LoVo (cell line): ENCODE results near the gene PRR5L.

Experiments
- DNase-seq: peaks from one replicate; pipeline ENCODE4 v3.0.0-alpha.2; 2016; ENCODE audit warnings: low spot score

The PRR5L gene

DNA sequence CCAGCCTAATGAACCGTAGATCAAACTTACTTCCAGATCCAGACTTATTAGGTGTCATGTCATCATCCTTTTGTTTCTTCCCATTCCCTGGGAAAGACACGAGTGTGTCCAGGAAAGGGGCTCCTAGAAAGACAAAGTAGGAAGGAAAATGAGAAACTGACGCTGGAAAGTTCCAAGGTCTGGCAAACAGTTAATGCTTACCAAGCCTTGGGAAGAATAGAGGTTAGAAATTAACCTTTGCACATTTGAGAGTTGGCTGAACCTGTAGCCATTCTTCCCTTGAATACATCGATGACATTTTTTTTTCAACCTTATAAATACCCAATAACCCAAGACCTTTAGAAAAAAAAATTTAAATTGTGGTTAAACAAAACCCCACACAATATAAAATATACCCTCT, 136.7 kb downstream of the PRR5L start:
- DNase-seq, result no peak

DNA sequence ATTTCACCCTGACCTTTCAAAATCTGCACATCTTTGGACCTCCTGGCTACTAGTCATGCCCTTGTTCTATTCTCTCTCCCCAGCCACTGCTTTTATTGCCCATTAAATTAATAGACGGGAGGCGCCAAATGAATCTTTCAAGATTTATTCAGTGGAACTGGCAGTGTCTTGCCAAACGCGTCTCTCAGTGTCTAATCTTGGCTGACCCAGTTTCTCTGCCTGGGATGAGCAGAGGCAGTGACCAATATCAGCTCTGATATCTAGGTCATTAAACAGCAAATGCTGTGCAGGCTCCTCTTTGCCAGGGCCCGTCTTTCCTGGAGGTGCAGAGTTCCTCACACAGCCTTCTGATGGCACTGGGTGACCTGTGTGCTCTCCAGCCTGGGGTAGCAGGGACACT, 140.0 kb downstream of the PRR5L start:
- no peak for DNase-seq

DNA sequence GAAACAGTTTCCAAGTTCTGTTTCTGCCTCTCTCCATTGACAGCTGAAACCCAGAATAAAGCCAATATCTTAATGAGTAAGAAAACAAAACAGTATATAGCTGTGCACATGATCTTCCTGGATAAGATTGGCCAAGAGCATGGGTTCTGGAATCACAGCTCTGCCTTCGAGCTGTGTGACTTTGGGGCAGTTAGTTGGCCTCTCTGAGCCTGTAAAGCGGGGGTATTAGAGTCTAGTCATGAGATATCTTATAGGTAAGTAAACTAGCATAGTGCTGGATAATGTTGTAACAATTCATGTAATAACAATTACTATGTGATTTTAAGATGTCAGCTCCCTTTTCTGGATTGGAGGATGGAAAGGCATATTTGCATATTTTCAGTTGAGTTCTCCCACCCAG, 140.5 kb downstream of the PRR5L start:
- no peak for DNase-seq

DNA sequence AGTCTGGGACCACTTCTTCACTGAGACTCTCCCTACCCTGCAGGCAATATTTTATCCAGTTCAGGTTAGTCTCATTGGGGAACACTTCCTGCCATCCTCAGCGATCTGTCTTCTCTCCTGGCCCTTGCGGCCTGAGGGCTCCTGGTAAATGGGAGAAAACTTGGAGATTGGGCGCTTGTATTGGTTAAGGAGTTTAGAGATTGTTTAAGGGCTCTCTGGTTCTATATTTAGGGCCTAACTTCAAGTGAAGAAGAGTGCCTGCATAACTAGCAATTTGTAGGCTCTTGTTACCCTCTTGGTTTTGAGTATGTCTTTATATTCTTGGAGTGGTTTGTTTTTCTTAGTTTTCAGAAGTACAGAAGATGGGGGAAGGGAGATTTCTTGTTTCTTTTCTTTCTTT, 141.3 kb downstream of the PRR5L start:
- DNase-seq, result no peak

DNA sequence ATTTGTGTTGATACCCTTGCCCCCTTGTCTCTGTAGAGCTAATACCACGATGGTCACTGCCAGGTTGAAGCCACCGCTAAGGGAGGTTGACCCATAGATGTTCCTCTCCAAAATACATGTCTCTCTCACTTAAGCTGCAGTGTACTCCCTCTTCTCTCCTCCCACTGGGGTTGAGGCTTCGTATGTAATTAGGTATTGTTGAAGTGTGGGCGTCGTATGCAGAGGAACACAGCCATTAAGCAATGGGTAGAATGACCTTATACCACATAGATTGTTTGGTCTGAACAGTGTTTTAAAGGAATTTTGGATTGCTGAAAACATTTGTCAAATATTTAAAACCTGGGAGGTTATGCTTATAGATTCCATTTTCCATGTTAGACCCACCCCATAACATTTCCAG, 142.0 kb downstream of the PRR5L start:
- no peak for DNase-seq

DNA sequence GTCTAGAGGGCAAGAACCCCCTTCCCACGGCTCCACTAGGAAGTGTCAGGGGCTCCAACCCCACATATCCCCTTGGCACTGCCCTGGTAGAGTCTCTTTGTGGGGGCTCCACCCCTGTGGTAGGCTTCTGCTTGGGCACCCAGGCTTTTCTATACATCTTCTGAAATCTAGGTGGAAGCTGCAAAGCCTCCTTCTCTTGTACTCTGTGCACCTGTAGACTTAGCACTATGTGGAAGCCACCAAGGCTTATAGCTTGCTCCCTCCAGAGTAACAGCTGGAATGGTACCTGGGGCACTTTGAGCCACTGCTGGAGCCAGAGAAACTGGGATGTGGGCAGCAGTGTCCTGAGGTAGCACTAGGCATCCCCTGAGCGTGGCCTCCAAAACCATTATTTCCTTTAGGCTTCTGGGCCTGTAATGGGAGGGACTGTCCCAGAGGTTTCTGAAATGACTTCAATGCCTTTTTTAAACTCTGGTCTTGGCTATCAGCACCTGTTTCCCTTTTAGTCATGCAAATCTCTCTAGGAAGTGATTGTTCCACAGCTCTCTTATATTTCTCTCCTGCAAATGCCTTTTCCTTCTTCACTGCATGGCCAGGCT, 145.6 kb downstream of the PRR5L start:
- DNase-seq, result no peak

DNA sequence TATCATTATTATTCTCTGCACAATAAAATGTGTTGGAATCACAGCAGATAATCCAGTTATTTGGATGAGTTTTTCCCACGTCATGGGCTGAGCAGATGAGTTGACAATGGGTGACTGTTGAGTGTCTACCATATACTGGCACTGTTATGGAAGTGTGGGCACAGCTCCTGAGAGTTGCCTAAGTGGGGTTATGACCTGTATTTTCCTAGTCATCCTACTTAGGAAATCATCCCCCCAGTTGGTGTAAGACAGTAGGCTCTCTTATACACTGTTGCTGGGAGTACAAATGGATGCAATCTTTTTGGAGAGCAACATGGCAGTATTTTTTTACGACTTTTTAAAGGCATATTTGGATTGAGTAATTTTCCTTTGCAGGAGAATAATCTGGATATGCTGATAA, 147.6 kb downstream of the PRR5L start:
- no peak for DNase-seq

DNA sequence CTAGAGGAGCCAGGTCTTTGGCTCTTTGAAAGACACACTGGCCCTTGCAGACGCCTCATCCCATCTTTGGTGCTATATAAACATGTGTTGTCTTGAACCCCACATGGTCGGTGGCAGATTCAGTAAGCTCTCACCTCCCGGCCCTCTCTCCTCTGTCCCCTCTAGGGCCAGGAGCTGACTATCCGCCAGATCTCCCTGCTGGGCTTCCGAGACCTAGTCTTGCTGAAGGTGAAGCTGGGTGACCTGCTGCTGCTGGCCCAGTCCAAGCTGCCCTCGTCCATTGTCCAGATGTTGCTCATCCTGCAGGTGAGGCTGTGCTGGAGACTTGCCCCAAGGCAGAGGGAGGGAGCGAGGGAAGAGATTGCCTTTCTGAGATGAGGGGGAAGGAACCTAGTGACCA, 150.0 kb downstream of the PRR5L start:
- DNase-seq, result no peak

DNA sequence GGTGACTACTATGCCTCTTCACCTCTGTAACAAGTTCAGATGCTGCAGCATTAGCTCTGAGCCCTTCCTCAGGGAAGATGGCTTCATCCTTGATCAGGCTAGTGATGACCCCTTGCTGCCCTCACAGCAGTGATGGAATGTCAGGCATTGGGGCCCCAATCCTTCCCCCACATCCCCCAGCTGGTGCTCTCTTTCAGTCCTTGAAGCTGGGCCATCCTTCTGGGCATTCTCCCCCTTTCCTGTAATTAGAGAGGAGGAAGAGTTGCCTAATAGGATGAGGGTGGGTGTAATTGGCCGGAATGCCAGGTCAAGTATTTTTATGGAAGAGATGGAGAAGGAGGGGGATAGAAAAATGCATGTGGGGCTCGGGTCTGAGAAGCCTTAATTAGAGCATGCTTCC, 151.4 kb downstream of the PRR5L start:
- DNase-seq, result no peak

DNA sequence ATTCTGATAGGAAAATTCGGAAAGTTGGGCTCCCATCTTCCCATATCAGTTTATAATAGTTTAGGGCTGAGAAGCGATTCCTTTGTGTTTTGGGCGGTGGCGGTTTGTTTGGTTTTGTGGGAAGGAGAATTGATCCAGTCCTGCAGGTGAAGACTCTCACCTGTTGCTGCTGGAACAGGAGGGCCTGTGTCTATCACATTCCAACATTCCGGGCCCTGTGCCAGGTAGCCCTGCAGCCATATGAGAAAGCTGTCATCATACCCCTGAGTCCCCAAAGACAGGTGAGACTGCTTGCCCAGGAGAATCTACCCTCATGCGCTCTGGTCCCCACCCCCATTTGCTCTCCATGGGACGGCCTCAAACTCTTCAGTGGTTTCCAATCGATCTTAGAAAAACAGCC, 151.9 kb downstream of the PRR5L start:
- DNase-seq, result peak; percentile 48

DNA sequence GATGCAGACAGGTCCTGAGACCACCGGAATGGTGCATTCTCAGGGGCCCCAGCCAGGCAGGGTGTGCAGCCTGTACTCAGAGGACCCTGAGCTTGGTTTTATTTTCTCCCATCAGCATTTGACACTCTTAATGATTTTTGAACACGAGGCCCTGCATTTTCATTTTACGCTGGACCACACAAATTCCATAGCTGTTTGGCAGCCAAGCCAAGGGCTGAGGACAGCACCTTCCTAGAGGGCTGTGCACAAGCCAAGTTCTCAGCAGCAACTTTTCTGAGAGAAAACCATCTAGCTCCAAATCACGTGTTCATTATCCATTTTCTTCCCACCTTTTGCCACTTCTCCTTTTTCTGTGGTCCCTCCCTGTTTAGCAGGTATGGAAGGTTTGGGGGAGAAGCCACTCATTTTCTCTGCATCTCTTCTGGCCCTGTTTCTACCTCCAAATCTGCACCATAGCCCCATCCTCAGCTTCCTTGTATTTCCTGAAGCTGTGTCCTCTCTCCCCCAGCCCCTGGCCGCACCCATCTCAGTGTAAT, 153.5 kb downstream of the PRR5L start:
- DNase-seq, result no peak

DNA sequence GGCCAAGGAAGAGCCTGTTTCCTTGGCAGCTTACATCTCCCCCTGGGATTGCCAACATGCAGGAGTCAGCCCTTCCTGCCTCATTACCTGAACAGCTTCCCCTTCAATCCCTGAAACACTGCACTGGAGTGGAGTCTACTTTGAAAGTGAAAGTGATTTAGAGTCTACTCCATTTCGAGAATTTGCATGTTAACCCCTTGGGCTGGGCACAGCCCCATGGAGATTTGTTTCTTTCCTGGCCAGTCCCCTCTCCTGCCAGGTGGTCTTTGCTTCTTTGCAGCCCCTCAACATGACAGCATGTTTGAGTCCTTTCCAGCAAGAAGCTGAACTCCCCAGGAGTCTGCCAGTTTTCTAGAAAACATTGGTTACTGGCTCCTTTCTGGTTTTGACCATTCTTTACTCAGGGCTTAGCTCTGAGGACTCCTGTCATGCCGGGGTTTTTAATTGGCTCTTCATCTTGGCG, 154.1 kb downstream of the PRR5L start:
- no peak for DNase-seq

DNA sequence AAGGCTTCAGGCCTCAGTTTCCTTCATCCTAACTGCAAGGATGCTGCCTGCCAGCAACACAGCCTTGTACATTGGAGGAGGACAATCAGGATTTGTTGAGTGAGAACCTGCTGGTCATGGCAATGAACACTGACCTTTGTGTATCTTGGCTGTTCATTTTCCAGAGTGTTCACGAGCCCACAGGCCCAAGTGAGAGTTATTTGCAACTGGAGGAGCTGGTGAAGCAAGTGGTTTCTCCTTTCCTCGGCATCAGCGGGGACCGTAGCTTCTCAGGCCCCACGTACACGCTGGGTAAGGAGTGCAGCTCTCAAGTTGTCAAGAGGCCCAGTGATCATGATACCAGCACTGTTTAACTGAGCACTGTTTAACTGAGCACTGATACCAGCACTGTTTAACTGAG, 155.0 kb downstream of the PRR5L start:
- DNase-seq, result no peak

DNA sequence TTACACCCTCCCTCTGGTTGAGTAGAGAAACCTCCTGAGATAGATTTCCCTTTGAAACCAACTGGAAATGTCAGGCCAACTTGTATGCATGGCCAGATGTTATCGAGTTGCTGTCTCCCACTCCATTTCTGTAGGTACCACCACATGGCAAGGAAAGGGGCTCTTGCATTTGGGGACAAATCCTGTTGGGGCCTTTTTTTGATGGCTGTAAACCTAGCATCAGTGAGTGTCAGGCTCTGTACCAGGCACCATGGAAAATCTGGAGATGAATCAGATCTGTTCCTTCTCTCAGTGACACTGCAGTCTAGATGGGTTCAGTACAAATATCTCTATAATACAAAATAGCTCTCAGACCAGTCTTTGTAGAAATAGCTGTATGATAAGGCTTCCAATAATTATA, 155.6 kb downstream of the PRR5L start:
- no peak for DNase-seq

DNA sequence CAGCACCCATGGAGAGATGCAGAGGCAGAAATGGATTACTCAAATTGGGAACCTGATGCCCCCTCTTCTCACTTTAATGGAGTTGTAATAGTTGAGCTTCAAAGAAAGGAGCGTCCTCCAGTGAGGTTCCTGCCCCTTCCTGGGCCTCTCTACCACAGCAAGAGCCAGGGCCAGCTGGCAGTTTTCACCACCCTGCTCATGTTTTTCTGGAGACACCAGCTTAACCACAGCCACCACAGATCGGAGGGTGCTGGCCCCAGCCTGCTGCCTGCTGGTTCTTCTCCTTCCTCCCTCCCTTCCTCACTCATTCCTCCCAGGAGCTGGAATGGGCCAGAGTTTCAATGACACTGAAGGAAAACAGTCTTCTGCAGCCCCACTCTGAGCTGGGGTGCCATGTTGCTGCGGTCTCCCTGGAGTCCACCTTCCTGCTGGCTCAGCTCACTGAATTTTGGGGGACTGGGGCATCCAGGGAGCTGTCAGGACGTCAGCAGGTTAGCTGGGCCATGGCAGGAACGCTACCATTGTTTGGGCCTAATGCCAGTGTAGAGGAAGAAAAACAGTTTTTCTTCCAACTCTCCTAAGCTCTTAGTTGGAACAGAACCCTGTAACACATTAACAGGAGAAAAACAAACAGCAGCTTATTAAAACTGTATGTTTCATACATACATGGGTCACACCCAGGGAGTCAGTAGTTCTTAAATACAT, 156.3 kb downstream of the PRR5L start:
- DNase-seq, result no peak

DNA sequence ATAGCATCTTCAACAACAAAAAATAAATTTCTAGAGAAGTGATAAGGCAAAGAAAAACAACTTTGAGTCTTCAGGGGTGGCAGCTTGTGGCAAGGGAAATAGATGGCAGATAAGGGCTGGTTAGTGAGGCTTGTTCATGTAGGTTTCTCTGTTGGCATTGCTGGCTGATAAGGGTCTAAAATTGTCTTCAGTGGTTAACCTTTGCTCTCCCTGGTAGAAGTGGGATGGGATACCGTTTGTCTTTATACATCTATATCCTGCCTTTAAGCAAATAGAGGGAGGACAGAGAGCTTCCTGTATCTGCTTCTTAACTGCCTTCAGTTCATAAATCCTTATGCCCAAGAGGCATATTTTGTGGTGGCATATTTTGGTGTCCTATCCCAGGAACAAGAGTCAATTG, 156.9 kb downstream of the PRR5L start:
- DNase-seq, result no peak

DNA sequence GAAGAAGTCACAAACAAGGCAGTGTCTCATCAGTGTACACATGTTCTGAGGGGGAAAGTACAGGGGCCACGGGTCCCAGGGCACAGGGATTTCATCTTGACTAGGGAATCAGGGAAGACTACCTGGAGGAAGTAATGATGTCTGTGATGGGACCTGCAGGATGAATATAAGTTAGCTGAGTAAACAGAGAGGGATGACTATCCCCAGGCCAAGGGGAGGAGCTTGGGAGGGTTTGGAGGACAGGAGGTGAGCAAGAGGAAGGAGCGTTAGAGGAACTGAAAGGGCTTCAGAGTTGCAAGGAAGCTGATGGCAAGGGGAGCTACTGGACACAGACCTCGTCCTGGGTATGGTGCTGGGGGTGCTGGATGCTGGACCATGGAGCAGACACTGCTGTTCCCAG, 157.6 kb downstream of the PRR5L start:
- no peak for DNase-seq

DNA sequence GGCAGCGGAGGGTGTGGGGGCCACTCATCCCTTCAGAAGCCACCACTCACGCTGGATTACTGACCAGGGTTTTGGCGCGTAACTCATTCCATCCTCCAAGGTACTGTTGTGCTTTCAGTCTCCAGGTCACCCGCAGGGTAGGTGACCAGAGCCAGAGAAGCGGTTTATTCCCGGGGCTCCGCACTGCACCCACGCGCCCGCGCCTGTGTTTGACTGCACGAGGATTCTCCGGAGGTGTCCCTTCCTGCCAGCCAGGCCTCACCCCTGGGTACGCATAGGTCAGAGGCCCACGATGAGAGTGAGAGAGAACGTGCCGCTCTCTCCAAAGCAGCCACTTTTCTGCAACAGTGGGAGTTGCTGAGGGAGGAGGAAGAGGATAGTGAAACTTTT, 158.5 kb downstream of the PRR5L start:
- DNase-seq, result no peak

DNA sequence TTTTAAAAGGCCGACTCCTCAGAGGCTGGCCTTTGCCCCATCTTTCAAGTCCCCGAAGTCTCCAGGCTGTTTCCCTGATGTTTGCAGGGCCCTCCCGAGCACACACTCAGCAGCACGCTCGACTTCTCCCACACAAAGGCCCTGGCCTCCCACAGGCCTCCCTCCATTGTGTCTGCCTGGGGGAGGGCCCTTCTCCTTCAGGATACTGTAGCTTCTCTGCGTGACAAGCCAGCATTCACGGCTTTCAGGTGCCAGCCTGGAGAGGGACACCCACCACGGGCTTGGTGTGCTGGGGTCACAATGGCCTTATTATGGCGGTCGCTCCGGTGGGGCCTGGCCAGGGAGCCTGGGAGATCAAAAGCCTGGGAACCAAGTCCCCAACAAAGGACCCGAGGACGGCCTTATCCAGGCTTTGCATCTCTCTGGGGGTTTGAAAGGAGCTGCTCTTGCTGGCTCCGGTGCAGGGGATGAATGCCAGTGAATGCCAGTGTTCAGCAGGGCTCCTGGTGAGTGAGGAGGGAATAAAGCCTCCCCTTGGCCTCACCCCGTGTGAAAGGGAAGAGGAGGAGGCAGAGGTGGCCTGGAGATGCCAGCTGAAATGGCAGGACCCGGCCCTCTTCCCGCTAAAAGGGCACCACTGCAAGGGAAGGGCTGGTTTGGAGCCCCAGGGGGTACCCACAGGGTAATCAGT, 159.0 kb downstream of the PRR5L start:
- DNase-seq, result no peak

DNA sequence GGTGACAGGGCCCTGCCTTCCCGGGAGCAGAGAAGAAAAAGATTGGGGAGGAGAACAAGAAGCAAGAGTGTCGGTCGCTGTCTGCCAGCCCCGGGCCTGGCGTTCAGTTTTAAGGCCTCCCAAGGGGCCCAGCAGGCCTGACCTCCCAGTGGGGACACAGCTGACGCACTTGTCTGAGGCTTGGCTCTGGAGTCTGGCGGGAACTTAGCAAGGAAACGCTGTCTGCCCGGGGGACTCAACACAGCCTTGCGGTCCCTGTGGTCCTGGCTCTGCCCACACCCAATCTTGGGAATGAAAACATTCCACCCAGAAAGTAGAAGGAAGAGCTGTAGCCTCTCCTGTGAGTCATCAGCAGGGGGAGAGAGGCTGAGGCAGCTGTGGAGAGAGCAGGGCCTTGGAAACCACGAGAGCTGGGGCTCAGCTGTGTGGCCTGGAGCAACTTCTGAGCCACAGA, 159.6 kb downstream of the PRR5L start:
- peak; percentile 59 for DNase-seq

DNA sequence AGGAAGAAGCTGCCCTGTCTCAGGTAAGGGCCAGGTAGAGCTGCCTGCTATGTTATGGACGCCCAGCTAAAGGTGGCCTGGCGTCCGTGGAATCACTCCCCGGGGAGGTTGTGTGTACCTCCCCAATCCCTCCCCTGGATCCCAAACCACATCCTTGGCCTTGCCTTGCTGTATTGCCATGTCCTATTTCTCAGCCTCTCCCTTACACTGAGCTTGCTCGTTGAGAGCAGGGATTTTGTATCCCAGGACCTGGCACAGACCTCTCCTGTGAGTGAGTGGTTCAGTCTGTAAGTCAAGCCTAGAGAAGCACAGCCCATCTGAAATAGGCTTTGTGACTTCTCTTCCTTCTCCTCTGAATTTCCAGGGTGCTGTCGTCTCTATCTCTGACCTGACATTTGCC, 160.1 kb downstream of the PRR5L start:
- no peak for DNase-seq

DNA sequence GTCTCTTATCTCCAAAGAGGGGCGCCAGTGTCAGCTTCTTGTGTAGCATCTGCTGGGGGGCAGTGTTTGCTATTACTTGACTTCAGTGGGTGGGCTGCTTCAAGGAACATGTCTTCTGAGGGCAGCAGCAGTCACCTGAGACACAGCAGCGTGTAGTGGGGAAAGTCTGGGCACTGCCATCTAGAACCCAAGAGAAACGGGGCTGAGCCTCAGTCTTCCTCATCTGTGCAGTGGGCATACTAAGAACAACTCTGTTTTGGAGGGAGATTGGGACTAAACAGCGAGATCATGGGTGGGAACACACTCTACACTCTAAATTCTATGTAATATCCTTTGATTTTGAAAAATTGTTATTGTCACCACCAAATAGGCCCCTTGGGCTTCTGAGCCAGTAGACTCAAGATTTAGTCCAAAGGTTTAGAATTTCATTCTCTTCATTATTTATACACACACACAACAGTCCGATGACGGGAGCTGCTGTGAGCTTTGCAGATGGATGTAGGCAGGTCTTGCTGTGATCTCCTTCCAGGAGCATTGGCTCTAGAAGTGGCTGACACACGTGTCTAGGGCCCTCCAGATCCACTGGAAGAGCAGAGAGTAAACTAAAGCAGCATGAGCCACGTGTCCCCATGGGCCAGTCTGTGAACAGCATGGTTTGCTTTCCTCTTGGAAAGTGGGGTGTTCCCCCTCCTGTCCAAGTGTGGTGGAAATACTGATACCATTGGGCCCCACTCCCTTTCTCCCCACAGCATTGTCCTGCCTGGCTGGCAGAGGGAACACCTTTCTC, 162.2 kb downstream of the PRR5L start:
- DNase-seq, result no peak
